Osteocyte (in vitro differentiated cells): ENCODE data around the gene CD9. TPM values are rescaled to one million over a fixed set of nuclear protein-coding genes. Genes with fewer than 3 reads are reported as not detected.

Source experiments
- DNase-seq: peaks from one replicate; pipeline ENCODE4 v3.0.0; 2021; ENCODE audit warnings: mixed read lengths; ENCODE audit not compliant: unreplicated experiment; ENCODE audit errors: extremely low spot score
- H3K27ac Mint-ChIP-seq: one replicate; pipeline ENCODE4 v1.8.0; 2021; ENCODE audit warnings: mild to moderate bottlenecking, mixed read lengths; ENCODE audit not compliant: unreplicated experiment
- H3K27me3 Mint-ChIP-seq: one replicate; pipeline ENCODE4 v1.8.0; 2021; ENCODE audit warnings: mixed read lengths; ENCODE audit not compliant: unreplicated experiment
- H3K36me3 Mint-ChIP-seq: one replicate; pipeline ENCODE4 v1.8.0; 2021; ENCODE audit warnings: mixed read lengths; ENCODE audit not compliant: unreplicated experiment
- H3K4me1 Mint-ChIP-seq: one replicate; pipeline ENCODE4 v1.8.0; 2021; ENCODE audit warnings: mixed read lengths; ENCODE audit not compliant: unreplicated experiment
- H3K4me3 Mint-ChIP-seq: one replicate; pipeline ENCODE4 v1.8.0; 2021; ENCODE audit warnings: mild to moderate bottlenecking, moderate library complexity, mixed read lengths; ENCODE audit not compliant: unreplicated experiment
- H3K9me3 Mint-ChIP-seq: one replicate; pipeline ENCODE4 v1.8.0; 2021; ENCODE audit warnings: mixed read lengths; ENCODE audit not compliant: unreplicated experiment
- total RNA-seq: library from RNA; stranded (reverse); gene quantifications from 2 replicates; pipeline ENCODE4 v1.2.1, GENCODE V29; 2021
- TF ChIP-seq, protein P1 (sequence below): fragments of 200-600 bp; sonication (generic); IDR thresholded peaks from 2 replicates; pipeline ENCODE4 v1.5.0; 2021; ENCODE audit warnings: antibody characterized with exemption, mild to moderate bottlenecking, moderate library complexity

Gene CD9
- total RNA-seq, 1 donor from 2014 or later, result 77.1 TPM

DNA sequence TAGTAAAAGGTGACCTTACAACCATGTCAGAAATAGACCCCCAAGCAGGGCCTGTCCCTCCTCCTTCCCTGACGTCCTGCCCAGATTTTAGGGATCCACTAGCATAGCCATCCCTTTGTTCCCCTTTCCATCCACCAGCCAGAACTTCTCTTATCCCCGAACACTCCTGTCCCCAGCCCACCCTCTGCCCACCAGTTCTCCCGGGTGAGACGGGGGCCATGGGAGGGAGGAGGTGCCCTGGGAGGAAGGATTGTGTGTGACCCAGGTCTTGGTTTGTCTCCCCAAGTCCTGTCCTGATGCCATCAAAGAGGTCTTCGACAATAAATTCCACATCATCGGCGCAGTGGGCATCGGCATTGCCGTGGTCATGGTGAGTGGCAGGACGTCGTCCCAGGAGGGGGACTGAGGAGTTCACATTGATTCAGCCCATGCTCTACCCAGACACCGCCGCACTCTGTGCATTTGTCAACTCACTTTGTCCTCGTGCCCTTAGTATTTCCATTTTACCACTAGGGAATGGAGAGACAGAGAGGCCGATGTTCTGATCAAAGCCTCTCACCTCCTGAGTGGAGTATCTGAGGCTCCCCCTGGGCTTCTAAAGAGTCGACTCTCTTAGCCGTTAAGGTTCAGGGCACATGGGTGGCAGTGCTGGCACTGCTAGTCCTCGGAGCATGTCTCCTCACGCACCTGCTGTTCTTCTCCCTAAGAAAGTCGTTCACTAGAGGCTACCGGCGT is 35.9 kb downstream of the CD9 start:
- H3K4me1 Mint-ChIP-seq, result peaks cover 14% of the 10 kb centered on the region
- no peaks in the 10 kb centered on the region for H3K27me3 Mint-ChIP-seq
- peaks cover 29% of the 10 kb centered on the region for H3K36me3 Mint-ChIP-seq
- no peak overlapping the region for H3K4me3 Mint-ChIP-seq
- H3K9me3 Mint-ChIP-seq, result no peaks in the 10 kb centered on the region
- no peak overlapping the region for H3K27ac Mint-ChIP-seq
- DNase-seq, result no peak
- TF ChIP-seq, protein P1, sequence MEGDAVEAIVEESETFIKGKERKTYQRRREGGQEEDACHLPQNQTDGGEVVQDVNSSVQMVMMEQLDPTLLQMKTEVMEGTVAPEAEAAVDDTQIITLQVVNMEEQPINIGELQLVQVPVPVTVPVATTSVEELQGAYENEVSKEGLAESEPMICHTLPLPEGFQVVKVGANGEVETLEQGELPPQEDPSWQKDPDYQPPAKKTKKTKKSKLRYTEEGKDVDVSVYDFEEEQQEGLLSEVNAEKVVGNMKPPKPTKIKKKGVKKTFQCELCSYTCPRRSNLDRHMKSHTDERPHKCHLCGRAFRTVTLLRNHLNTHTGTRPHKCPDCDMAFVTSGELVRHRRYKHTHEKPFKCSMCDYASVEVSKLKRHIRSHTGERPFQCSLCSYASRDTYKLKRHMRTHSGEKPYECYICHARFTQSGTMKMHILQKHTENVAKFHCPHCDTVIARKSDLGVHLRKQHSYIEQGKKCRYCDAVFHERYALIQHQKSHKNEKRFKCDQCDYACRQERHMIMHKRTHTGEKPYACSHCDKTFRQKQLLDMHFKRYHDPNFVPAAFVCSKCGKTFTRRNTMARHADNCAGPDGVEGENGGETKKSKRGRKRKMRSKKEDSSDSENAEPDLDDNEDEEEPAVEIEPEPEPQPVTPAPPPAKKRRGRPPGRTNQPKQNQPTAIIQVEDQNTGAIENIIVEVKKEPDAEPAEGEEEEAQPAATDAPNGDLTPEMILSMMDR, result no peak

DNA sequence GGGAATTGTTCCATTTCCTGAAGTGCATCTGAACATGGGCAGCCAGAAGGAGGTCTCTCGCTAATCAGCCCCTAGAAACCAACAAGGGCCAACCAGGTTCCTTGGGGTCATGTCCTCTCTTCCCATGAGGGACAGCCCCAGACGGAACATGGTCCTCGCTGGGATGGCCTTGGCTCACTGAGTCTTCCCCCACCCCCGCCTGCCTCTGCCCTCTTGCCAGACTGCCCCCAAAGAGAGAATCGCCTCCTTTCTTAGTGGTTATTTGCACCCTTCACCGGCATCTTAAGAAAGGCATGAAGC is 36.4 kb downstream of the CD9 start:
- TF ChIP-seq, protein P1, result no peak
- Mint-ChIP-seq H3K4me3 (no peak overlapping the region), H3K36me3 (peaks cover 29% of the 10 kb centered on the region), H3K9me3 (no peaks in the 10 kb centered on the region), H3K27ac (no peak overlapping the region), H3K27me3 (no peaks in the 10 kb centered on the region), H3K4me1 (peaks cover 15% of the 10 kb centered on the region)
- DNase-seq, result no peak

DNA sequence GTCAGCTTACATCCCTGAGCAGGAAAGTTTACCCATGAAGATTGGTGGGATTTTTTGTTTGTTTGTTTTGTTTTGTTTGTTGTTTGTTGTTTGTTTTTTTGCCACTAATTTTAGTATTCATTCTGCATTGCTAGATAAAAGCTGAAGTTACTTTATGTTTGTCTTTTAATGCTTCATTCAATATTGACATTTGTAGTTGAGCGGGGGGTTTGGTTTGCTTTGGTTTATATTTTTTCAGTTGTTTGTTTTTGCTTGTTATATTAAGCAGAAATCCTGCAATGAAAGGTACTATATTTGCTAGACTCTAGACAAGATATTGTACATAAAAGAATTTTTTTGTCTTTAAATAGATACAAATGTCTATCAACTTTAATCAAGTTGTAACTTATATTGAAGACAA is 37.6 kb downstream of the CD9 start:
- Mint-ChIP-seq H3K4me3 (no peak overlapping the region), H3K27ac (no peak overlapping the region), H3K4me1 (peaks cover 16% of the 10 kb centered on the region), H3K36me3 (peaks cover 29% of the 10 kb centered on the region), H3K9me3 (no peaks in the 10 kb centered on the region), H3K27me3 (no peaks in the 10 kb centered on the region)
- DNase-seq, result no peak
- TF ChIP-seq, protein P1, result no peak

DNA sequence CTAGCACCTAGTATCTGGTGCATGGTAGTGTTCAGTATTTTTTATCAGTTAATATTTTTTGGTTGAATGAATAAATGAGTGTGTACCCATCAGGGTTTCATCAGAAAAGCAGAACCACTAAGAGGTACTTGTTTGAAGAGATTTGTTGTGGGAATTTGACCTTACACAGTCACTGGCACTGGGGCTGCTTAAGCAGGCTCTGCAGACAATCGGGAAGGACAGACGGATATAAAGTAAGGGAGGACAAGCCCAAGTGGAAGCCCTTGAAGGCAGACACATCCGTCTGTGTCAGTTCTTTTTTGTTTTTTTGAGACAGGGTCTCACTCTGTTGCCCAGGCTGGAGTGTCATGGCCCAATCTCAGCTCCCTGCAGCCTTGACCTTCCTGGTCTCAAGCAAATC is 38.7 kb downstream of the CD9 start:
- H3K4me1 Mint-ChIP-seq, result peaks cover 16% of the 10 kb centered on the region
- DNase-seq, result no peak
- no peaks in the 10 kb centered on the region for H3K9me3 Mint-ChIP-seq
- H3K4me3 Mint-ChIP-seq, result no peak overlapping the region
- H3K27me3 Mint-ChIP-seq, result no peaks in the 10 kb centered on the region
- H3K27ac Mint-ChIP-seq, result no peak overlapping the region
- H3K36me3 Mint-ChIP-seq, result peaks cover 29% of the 10 kb centered on the region
- TF ChIP-seq, protein P1, result no peak

DNA sequence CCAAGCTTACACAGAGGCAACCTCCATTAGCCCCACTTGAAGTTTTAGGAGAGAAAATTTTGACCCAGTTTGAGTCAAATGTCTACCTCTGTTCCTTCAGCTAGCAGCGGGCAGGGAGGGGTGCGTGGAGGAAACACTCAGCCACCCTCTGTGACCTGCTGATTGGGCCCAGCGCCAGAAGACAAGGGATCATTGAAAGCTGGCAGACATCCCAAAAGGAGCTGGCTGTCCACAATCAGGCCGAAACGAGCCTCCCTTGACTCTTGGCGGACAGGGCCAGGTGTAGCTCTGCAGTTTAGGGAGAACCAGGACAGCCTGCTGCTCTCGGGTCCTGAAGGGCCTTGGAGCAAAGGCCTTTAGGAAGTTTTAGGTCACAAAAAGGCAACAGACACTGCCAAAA is 41.3 kb downstream of the CD9 start:
- Mint-ChIP-seq H3K4me3 (no peak overlapping the region), H3K27me3 (no peaks in the 10 kb centered on the region), H3K36me3 (peaks cover 11% of the 10 kb centered on the region), H3K27ac (no peak overlapping the region), H3K4me1 (peaks cover 11% of the 10 kb centered on the region), H3K9me3 (no peaks in the 10 kb centered on the region)
- DNase-seq, result no peak
- TF ChIP-seq, protein P1, result no peak
